Heart right ventricle (tissue), 16 donors: ENCODE results near the gene PFDN1. TPM values are rescaled to one million over a fixed set of nuclear protein-coding genes. Genes with fewer than 3 reads are reported as not detected.

Experiments
- ATAC-seq, 8 donors: fragments of 200-7000 bp; cut with Tn5 transposase; one replicate each; pipeline ENCODE4 v1.9.1; 2020; ENCODE audit warnings: mild to moderate bottlenecking in 8 of 8, moderate library complexity in 8 of 8, moderate number of reproducible peaks in 1 of 8
- DNase-seq, 2 donors: peaks; one replicate each; pipeline ENCODE4 v3.0.0-alpha.2; 2020
- H3K27ac ChIP-seq, 10 donors: fragments of 200-600 bp; sonication (generic) in 2 of 10; one replicate each; pipeline versions ENCODE4 v1.5.0 to v1.8.0; 2020 to 2022; ENCODE audit warnings: mild to moderate bottlenecking in 3 of 10
- H3K27me3 ChIP-seq, 7 donors: fragments of 200-600 bp; one replicate each; pipeline ENCODE4 v1.8.0; 2021 to 2022; ENCODE audit warnings: mild to moderate bottlenecking in 2 of 7
- H3K36me3 ChIP-seq, 9 donors: fragments of 200-600 bp; sonication (generic) in 1 of 9; one replicate each; pipeline versions ENCODE4 v1.5.0 to v1.8.0; 2020 to 2022; ENCODE audit warnings: mild to moderate bottlenecking in 2 of 9
- H3K4me1 ChIP-seq, 9 donors: fragments of 200-600 bp; sonication (generic) in 1 of 9; one replicate each; pipeline versions ENCODE4 v1.5.0 to v1.8.0; 2020 to 2022; ENCODE audit warnings: mild to moderate bottlenecking in 4 of 9
- H3K4me3 ChIP-seq, 10 donors: fragments of 200-600 bp; sonication (generic) in 2 of 10; one replicate each; pipeline versions ENCODE4 v1.5.0 to v1.8.0; 2020 to 2022; ENCODE audit warnings: mild to moderate bottlenecking in 7 of 10, moderate library complexity in 2 of 10
- H3K9me3 ChIP-seq, 11 donors: fragments of 200-600 bp in 10 of 11; sonication (generic) in 2 of 11; one replicate each; pipeline versions ENCODE4 v1.5.0 to v1.8.0; 2013 to 2022; ENCODE audit warnings: mild to moderate bottlenecking in 2 of 11, control low read depth in 1 of 11, moderate library complexity in 1 of 11
- CTCF ChIP-seq, 9 donors: fragments of 200-600 bp; sonication (generic) in 2 of 9; IDR thresholded peaks; one replicate each; pipeline versions ENCODE4 v1.5.0 to v1.8.0; 2021 to 2022; ENCODE audit warnings: antibody characterized with exemption in 9 of 9, mild to moderate bottlenecking in 5 of 9, moderate library complexity in 1 of 9
- WGBS, 2 donors: extraction: QIAGEN DNeasy Blood & Tissue Kit; methylation state at CpG; one replicate each; pipeline ENCODE4 v1.1.7; 2013; ENCODE audit warnings: inconsistent platforms in 1 of 2; 5-methylcytosine and 5-hydroxymethylcytosine counted together
- intact Hi-C, 10 donors: fragments of 100-400 bp; cut with DNase I; formaldehyde crosslinking; loops; one replicate each; pipeline versions ENCODE4 v1.11.1 to v1.14.2; 2022
- polyA plus RNA-seq, 2 donors: library from polyadenylated mRNA; stranded (reverse); fragments of 200-250 nt; gene quantifications; one replicate each; pipeline ENCODE4 v1.2.3, GENCODE V29; 2013
- total RNA-seq, 10 donors: library from RNA; stranded (reverse); fragmentation: NEBNext Ultra II Directional in 3 of 10; extraction: Animal tissue kit (Norgen Biotek cat#: 25700) in 3 of 10; gene quantifications; one replicate each; pipeline versions ENCODE4 v1.2.1 to v1.2.4, GENCODE V29; 2021 to 2023
- donor health status: Arrhythmogenic right ventricular cardiomyopathy.
- donor health status: ischemic (EF 13 %, LVEDD 7.1; RV severe dilation, severe dysfunction).
- donor health status: healthy with polysubstance abuse.
- donor health status: DM: no; HTN: yes; CAD: no.
- donor health status: DM: no; HTN: no; CAD: no.
- donor health status: ischemic (EF 25% LVEDD 6.9; RV normal size, moderate dysfunction).
- donor health status: ischemic (EF 25% LVEDD 5.7; RV mildly dilated, moderate dysfunction).
- donor health status: healthy.
- donor health status: DM: yes; HTN: yes; CAD: no.
- donor health status: Ischemic cardiomyopathy.
- donor health status: ischemic (EF 35%, LVEDD 5.7; RV mildly dilated, moderate dysfunction).
- donor health status: nonischemic (EF 11% LVEDD 7.7; RV severe dilation, severe dysfunction).
- donor health status: DM: yes; HTN: yes; CAD: no.
- donor health status: PGD.
- donor health status: ischemic (EF 29% LVEDD 5.4; RV normal size, mild dysfunction).
- donor health status: nonischemic (EF 23%, LVEDD 6.1; RV moderate dilation, normal function).

The PFDN1 gene
- total and polyA plus RNA-seq, 12 donors = 56.8 to 100 (median 80.7) TPM

GRCh38 chr5:140309706-140310249 is 6.9 kb upstream of the PFDN1 start:
- 84 to 85% methylated on average over 3 of the region's 3 CpGs for WGBS, 2 donors
- intact Hi-C loops = no loop called here
- Histone ChIP-seq H3K27me3 (no peaks in the 10 kb centered on the region), H3K4me1 (peaks cover 4 to 46% (median 32%) of the 10 kb centered on the region in 9 donors), H3K4me3 (no peak overlapping the region), H3K27ac (peak overlapping the region in 2 of 10 donors; percentile 78 to 87), H3K9me3 (no peaks in the 10 kb centered on the region), H3K36me3 (no peaks in the 10 kb centered on the region)
- no peak for TF ChIP-seq CTCF (IDR thresholded peaks at IDR 0.05)
- ATAC-seq = no peak
- DNase-seq = no peak

- DNase-seq (no peak), ATAC-seq (no peak)
- Histone ChIP-seq H3K4me1 (peaks cover 5 to 36% (median 25%) of the 10 kb centered on the region in 9 donors), H3K36me3 (peaks cover 0 to 1% (median 0%) of the 10 kb centered on the region in 9 donors), H3K27me3 (no peaks in the 10 kb centered on the region), H3K9me3 (no peaks in the 10 kb centered on the region), H3K4me3 (no peak overlapping the region), H3K27ac (no peak overlapping the region)
- intact Hi-C loops = no loop called here
- WGBS, 2 donors = 84 to 93% methylated on average over 1 of the region's 1 CpG
- no peak for TF ChIP-seq CTCF (IDR thresholded peaks at IDR 0.05)
Observed at GRCh38 chr5:140305471-140305870, 2.6 kb upstream of the PFDN1 start.

- no peaks in the 10 kb centered on the region for H3K9me3 ChIP-seq
- 94 to 97% methylated on average over 15 of the region's 15 CpGs for WGBS, 2 donors
- peaks cover 5 to 32% (median 27%) of the 10 kb centered on the region in 9 donors for H3K4me1 ChIP-seq
- peak overlapping the region in 1 of 10 donors; percentile 79 for H3K4me3 ChIP-seq
- ATAC-seq = no peak
- no peak for DNase-seq
- peak overlapping the region in 1 of 10 donors; percentile 92 for H3K27ac ChIP-seq
- H3K36me3 ChIP-seq = peaks cover 0 to 16% (median 9%) of the 10 kb centered on the region in 9 donors
- intact Hi-C loops = loop anchor here in 5 of 10 donors (2.0 to 5.0 kb wide), 5 partner anchors 38 to 57 kb away; partner anchors contain the start of gene HBEGF (in 2 of the 5)
- H3K27me3 ChIP-seq = no peaks in the 10 kb centered on the region
- TF ChIP-seq CTCF (IDR thresholded peaks at IDR 0.05) = no peak
Observed at GRCh38 chr5:140303966-140304365, 1.1 kb upstream of the PFDN1 start.

GRCh38 chr5:140301136-140301535 is 1.8 kb downstream of the PFDN1 start:
- no peak for DNase-seq
- intact Hi-C loops = loop anchor here in 4 of 10 donors (5.0 kb wide), 4 partner anchors 39 to 54 kb away; partner anchors contain the start of gene HBEGF (in 1 of the 4)
- no peak for ATAC-seq
- peaks cover 0 to 26% (median 12%) of the 10 kb centered on the region in 9 donors for H3K36me3 ChIP-seq
- H3K9me3 ChIP-seq = no peaks in the 10 kb centered on the region
- 47 to 70% methylated on average over 1 of the region's 1 CpG for WGBS, 2 donors
- peak overlapping the region in 4 of 10 donors; percentile 70 to 86 (median 78) for H3K4me3 ChIP-seq
- TF ChIP-seq CTCF (IDR thresholded peaks at IDR 0.05) = no peak
- peak overlapping the region in 2 of 10 donors; percentile 84 to 89 for H3K27ac ChIP-seq
- H3K4me1 ChIP-seq = peaks cover 5 to 60% (median 54%) of the 10 kb centered on the region in 9 donors
- H3K27me3 ChIP-seq = no peaks in the 10 kb centered on the region
